ENCODE data around the gene DCDC2. TPM values are rescaled to one million over a fixed set of nuclear protein-coding genes. Genes with fewer than 3 reads are reported as not detected.

The DCDC2 gene
- total and polyA plus RNA-seq, 4 donors: 0.51 to 13.0 (median 2.0) TPM

- Histone ChIP-seq H3K27me3 (ENCODE audit: control insufficient read depth in 4 of 4, insufficient read depth in 4 of 4, low read length in 3 of 4) (peaks cover 0 to 2% (median 0%) of the 10 kb centered on the region in 4 donors), H3K27ac (ENCODE audit: low read depth in 1 of 2, low read length in 2 of 2) (no peak overlapping the region), H3K4me3 (ENCODE audit: low read depth in 1 of 3, low read length in 3 of 3) (no peak overlapping the region), H3K9me3 (ENCODE audit: control insufficient read depth in 4 of 4, low read length in 3 of 4) (no peaks in the 10 kb centered on the region), H3K4me1 (ENCODE audit: control insufficient read depth in 4 of 4, insufficient read depth in 4 of 4, low read length in 3 of 4) (no peaks in the 10 kb centered on the region), H3K9ac (ENCODE audit: low read depth in 1 of 2, low read length in 2 of 2) (no peak overlapping the region), H3K36me3 (ENCODE audit: control insufficient read depth in 4 of 4, insufficient read depth in 3 of 4, low read depth in 1 of 4, low read length in 3 of 4) (no peaks in the 10 kb centered on the region)
- TF ChIP-seq ZBTB33 (IDR thresholded peaks at IDR 0.05) (no peak), RAD21 (IDR thresholded peaks at IDR 0.05) (no peak), FOXA2 (IDR thresholded peaks at IDR 0.05) (no peak), RXRA (IDR thresholded peaks at IDR 0.05) (no peak), FOXA1 (IDR thresholded peaks at IDR 0.05) (no peak)
- no peak for DNase-seq (ENCODE audit: low spot score)
Observed at GRCh38 chr6:24148684-24149083, 209.2 kb downstream of the DCDC2 start.

- Histone ChIP-seq H3K36me3 (ENCODE audit: control insufficient read depth in 4 of 4, insufficient read depth in 3 of 4, low read depth in 1 of 4, low read length in 3 of 4) (no peaks in the 10 kb centered on the region), H3K27ac (ENCODE audit: low read depth in 1 of 2, low read length in 2 of 2) (no peak overlapping the region), H3K4me1 (ENCODE audit: control insufficient read depth in 4 of 4, insufficient read depth in 4 of 4, low read length in 3 of 4) (no peaks in the 10 kb centered on the region), H3K9me3 (ENCODE audit: control insufficient read depth in 4 of 4, low read length in 3 of 4) (no peaks in the 10 kb centered on the region), H3K4me3 (ENCODE audit: low read depth in 1 of 3, low read length in 3 of 3) (no peak overlapping the region), H3K9ac (ENCODE audit: low read depth in 1 of 2, low read length in 2 of 2) (no peak overlapping the region), H3K27me3 (ENCODE audit: control insufficient read depth in 4 of 4, insufficient read depth in 4 of 4, low read length in 3 of 4) (peaks cover 0 to 2% (median 0%) of the 10 kb centered on the region in 4 donors)
- TF ChIP-seq SP1 (IDR thresholded peaks at IDR 0.05) (no peak), HNF4G (IDR thresholded peaks at IDR 0.05) (no peak), HNF4A (conservative IDR thresholded peaks at IDR 0.05) (no peak), NR2F2 (IDR thresholded peaks at IDR 0.05) (no peak), ATF3 (IDR thresholded peaks at IDR 0.05) (no peak), EGR1 (IDR thresholded peaks at IDR 0.05; ENCODE audit: low read depth in 2 of 2) (no peak), GABPA (IDR thresholded peaks at IDR 0.05 in 1 of 2, conservative IDR thresholded peaks at IDR 0.05 in 1 of 2) (no peak), YY1 (IDR thresholded peaks at IDR 0.05) (no peak), REST (IDR thresholded peaks at IDR 0.05) (no peak), MAX (IDR thresholded peaks at IDR 0.05) (no peak), JUND (IDR thresholded peaks at IDR 0.05) (no peak), ZBTB33 (IDR thresholded peaks at IDR 0.05) (no peak), FOXA2 (IDR thresholded peaks at IDR 0.05) (no peak), RXRA (IDR thresholded peaks at IDR 0.05) (no peak), FOXA1 (IDR thresholded peaks at IDR 0.05) (no peak), RAD21 (IDR thresholded peaks at IDR 0.05) (no peak), TAF1 (conservative IDR thresholded peaks at IDR 0.05) (no peak), CTCF (IDR thresholded peaks at IDR 0.05; ENCODE audit: low read depth, low read length, missing input control) (no peak)
- DNase-seq (ENCODE audit: low spot score): no peak
- 79% methylated on average over 3 of the region's 3 CpGs for WGBS
Observed at GRCh38 chr6:24148154-24148570, 209.7 kb downstream of the DCDC2 start.

Data from liver (tissue), 9 donors.